T47D (cell line): ENCODE measurements around the gene MRPL17.
"Not testable (repeated sequence)": the region's sequence is repeated elsewhere in the genome, so short reads cannot be mapped to it uniquely, and the experiment has no call there.

Source experiments
- DNase-seq, 2 experiments: peaks; one replicate each; pipeline versions ENCODE4 v3.0.0 to v3.0.0-alpha.2; 2011 to 2012; ENCODE audit warnings: low read depth in 1 of 2, low spot score in 1 of 2
- JUND ChIP-seq: IDR thresholded peaks from 2 replicates; pipeline ENCODE4 v1.6.1; 2012; ENCODE audit warnings: low read depth
- in situ Hi-C: cut with HindIII; loops from 2 replicates; pipeline ENCODE4 v1.10.0; 2016; ENCODE audit warnings: low sequenced_read_pairs, low pct_unique_long_range_greater_than_20kb

MRPL17 gene

DNA sequence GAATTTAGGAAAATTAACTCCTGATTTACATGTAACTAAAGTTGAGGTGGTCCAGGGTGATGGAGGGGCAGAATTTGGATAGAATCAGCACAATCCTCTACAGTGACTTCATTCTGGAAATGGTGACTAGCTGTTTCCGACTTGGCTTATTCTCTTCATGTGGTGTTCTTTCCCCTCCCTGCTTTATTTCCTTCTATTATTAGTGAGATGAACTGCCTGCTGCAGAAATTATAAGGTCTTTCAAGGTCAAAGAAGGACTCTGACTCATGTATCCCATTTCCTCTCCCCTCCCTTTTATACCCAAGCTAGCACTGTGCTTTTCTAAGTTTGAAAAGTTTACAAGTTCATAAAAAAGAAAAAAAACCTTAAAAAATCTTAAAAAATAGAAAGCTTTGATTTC is 12.2 kb upstream of the MRPL17 start:
- in situ Hi-C loops: no loop called here
- no peak for DNase-seq
- TF ChIP-seq JUND: no peak

DNA sequence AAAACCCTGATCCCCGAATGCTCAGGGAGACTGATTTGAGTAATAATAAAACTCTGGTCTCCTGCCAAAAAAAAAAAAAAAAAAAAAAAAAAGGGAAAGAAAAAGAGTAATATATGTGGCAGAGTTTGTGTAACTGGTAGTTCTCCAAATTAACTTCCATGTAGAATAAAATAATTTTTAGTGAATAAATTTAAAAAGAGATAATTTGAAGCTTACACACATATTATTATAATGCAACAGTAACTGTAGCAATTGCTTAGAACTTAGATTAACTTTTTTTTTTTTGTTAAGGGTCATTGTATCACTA is 11.0 kb upstream of the MRPL17 start:
- DNase-seq: no peak
- in situ Hi-C loops: no loop called here
- no peak for TF ChIP-seq JUND

DNA sequence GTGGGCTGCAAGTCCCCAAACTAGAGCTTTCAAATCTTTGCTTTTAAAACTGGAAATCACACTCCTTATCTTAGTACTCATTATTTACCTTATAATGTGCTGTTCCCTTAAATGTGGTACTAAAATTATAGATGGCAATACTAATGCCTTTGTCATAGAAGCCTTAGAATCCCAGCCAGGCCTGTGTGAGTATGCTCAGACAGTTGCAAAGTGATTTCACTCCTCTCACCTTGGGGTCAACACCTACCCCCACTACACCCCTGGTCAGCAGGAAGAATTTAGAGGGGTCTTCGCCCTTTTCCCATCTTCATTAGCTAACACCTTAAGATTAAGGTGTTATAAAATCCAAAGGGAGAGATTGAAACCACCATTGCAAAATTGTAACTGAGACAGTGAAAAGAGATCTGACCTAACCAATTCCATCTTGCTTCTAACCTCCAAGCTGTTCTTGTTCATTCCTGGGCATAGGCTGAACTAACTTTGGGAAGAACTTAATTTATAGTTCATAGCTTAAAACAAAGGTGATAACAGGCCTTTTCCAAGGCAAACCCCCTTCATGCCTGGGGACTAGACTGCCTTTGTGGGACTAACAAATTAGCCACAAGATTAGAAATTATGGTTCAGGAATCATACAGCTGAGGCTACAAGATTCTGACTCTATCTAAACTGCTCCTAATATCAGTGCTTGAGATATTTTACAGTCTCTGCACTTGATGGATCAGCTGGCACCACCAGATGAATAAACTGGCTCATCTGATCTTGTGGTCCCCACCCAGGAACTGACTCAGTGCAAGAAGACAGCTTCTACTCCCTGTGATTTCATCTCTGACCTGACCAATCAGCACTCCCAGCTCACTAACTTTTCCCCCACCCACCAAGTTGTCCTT is 10.4 kb upstream of the MRPL17 start:
- no peak for DNase-seq
- no peak for TF ChIP-seq JUND
- in situ Hi-C loops: no loop called here

DNA sequence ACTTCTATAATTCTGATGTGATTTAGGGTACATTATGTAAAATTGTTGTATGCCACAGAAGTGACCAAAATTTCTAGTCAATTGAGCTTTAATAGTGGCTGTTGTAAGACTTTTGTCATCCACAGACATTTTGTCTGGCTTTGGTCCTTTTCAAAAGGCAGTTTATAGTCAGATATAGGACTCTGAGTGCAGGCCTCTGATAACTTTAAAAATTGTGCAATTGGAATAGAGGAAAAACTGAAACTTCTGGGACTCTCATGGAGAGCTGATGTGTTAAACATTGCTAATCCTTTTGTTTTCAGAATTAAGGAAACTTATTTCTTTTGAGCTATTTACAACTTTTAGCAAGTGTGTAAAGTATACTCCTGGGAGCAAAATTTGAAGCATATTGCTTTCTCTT is 9.0 kb upstream of the MRPL17 start:
- in situ Hi-C loops: no loop called here
- no peak for TF ChIP-seq JUND
- no peak for DNase-seq

DNA sequence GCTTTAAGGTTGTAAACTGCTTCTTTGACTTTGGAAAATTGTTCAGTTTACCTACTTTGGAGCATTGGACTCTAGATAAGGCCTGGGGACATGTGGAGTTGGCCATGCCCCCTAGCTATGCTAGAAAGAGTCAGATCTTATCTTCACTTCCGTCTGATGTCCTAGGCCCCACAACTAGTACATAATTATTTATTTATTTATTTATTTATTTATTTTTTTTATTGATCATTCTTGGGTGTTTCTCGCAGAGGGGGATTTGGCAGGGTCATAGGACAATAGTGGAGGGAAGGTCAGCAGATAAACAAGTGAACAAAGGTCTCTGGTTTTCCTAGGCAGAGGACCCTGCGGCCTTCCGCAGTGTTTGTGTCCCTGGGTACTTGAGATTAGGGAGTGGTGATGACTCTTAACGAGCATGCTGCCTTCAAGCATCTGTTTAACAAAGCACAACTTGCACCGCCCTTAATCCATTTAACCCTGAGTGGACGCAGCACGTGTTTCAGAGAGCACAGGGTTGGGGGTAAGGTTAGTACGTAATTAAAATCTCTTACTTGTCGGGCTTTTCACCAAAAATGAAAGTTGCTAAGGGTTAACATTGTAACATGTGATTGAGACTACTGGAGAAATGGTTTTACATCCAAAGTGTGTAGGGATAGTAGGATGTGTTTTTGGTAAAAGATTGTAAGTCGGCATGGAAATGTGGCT is 7.4 kb upstream of the MRPL17 start:
- DNase-seq, in situ Hi-C loops: not testable (repeated sequence)

DNA sequence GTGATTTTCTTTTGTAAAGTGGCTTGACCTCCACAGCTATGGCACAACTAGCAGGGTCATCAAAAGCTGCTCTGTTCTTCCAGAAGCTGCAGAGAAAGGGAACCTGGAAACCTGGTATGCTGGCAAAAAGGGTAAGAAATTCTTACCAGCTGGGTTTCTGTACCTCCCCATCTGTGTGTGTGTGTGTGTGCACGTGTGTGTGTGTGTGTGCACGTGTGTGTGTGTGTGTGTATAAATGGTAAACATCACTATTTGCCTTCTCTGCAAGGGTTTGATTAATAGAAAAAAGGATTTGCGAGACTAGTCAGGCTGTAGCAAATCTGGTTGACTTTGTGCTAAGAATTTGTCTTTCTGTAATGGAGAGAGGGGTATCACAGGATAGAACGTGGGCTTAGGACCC is 4.7 kb upstream of the MRPL17 start:
- no peak for DNase-seq
- in situ Hi-C loops: no loop called here
- TF ChIP-seq JUND: no peak

DNA sequence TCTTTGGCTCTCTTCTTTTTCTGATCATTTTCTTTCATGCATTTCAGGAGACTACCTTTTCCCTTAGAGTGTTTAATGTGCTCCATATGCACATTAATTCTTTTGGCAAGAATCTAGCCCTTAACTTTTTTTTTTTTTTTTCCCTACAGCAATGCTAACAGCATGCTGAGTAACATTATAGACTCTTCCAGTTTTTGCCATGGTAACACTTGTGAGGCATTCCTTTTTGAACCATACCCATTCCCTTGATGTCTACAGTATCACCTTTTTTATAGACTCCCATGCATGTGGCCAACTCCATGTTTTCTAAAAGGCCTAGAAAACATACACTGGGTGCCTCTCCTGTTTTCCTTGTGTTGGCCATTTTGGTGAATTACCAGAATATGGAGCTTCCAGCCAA is 2.9 kb upstream of the MRPL17 start:
- in situ Hi-C loops: no loop called here
- no peak for DNase-seq
- no peak for TF ChIP-seq JUND

DNA sequence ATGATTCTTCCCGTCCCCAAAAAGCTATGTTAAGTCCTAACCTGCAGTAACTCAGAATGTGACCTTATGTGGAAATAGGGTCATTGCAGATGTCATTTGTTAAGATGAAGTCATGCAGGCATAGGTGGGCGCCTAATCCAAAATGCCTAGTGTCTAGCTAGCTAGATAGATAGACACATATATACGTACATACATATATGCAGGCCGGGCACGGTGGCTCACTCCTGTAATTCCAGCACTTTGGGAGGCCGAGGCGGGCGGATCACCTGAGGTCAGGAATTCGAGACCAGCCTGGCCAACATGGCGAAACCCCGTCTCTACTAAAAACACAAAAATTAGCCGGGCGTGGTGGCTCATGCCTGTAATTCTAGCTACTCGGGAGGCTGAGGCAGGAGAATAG is 928 bp upstream of the MRPL17 start:
- in situ Hi-C loops, DNase-seq: not testable (repeated sequence)

DNA sequence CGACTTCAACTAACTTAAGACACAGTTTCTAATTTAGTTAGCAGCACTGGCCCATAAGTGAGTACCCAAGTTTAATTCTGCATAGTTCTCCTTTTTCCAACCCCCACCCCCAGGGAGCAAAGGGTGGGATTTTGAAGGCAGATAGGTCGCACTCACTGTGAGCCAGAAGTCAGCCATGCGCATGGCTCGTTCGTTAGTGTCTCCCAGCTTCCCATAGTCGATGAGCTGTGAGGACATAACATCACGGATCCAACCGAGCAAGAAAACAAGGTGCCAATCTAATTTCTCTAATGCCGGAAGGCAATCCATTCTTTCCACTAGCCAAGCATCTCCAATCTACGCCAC is 577 bp downstream of the MRPL17 start:
- TF ChIP-seq JUND: no peak
- DNase-seq: no peak
- in situ Hi-C loops: no loop called here

DNA sequence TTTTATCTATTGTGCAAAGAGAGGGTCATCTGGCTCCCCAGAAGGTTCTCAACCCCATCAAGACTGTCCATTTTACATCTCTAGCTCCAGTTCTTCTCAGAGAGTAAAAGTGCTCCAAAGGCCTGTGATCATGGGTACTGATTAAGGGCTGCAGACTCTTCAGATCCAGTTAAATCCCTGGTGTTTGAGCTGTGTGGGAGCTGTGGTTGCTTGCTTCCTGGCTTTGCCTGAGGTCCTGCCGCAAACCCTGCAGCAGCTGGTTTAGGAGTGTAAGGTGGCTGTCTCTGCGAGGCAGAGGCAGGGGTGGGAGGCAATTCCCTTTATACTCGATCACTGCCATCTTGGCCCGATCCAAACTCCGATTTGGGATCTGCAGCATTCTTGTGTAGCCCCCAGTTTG is 1.2 kb downstream of the MRPL17 start:
- no peak for TF ChIP-seq JUND
- in situ Hi-C loops: no loop called here
- no peak for DNase-seq

DNA sequence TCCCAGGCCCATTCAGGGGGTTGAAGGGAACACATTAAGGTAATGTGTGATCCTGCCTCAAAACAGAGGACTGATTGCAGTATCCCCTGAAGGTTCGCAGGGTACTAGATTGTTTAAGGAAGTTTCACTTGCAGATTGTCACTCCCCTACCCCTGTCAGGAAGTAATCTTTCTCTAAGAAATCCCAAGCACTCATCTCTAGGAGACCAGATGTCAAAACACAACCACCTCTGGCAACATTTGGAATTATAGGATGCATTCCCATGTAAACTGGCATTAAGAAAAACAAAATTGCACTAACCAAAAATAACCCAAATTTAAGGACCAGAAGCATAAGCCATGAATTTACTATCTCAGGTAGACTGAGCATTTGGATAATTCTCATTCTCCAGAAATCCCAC is 1.6 kb downstream of the MRPL17 start:
- no peak for DNase-seq
- in situ Hi-C loops: no loop called here
- no peak for TF ChIP-seq JUND

DNA sequence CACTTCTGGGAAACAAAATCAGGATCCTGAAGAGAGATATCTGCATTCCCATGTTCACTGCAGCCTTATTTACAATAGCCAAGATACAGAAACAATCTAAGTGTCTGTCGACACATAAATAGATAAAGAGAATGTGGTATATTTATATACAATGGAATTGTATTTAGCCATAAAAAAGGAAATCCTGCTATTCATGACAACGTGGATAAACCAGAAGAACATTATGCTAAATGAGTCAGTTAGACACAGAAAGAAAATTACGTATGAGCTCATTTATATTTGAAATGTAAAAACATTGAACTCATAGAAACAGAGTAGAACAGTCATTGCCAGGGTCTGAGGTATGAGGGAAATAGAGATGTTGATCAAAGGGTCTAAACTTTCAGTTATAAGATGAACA is 6.1 kb downstream of the MRPL17 start:
- in situ Hi-C loops: no loop called here
- no peak for TF ChIP-seq JUND
- no peak for DNase-seq

DNA sequence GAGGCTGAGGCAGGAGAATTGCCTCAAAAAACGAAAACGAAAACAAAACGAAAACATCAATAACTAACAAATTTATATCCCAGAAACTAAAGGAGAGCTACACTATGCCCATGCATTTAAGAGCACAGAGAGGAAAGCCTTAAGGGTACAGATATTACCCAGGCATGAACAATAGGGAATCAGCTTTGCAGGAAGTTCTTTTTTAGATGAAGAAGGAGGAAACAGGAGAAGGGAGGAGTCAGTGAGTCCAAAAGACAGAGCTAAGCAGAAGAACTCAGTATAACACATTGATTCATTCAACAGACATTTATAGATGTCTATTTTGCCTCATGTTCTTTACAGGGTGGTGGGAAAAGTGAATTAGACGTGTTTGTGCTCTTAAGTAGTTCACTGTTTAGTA is 8.3 kb downstream of the MRPL17 start:
- no peak for TF ChIP-seq JUND
- in situ Hi-C loops: no loop called here
- no peak for DNase-seq

DNA sequence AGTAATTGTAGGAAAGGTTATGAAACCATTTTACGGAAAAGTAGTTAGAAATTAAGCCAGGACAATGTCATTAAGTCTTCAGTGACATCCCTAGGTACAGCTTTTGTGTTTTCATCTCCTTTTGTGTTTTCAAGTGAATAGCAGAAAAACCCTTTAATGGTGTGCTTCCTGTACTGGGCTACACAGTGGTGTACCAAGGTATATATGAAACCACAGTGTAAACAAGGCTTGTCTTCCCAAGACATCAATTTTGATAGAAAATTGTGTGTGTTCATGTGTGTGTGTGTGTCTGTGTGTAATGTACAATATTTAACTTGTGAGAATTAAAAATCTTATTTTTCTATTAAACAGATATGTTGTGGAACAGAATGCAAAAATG is 8.9 kb downstream of the MRPL17 start:
- TF ChIP-seq JUND: no peak
- DNase-seq: no peak
- in situ Hi-C loops: no loop called here
